Measurements from ENCODE around the gene PLXND1.
A peak's percentile ranks its signal among the peaks of the same experiment; 100 is the strongest.
"Not testable (repeated sequence)": the region's sequence is repeated elsewhere in the genome, so short reads cannot be mapped to it uniquely, and the experiment has no call there.

Gene PLXND1

GRCh38 chr3:129606636-129607390 is at the start of gene PLXND1:
Gene PLXND1 (minus strand): TSS chr3:129606676. CDS start chr3:129606639, 37 bp downstream.
- peak; percentile 62 for DNase-seq

DNA sequence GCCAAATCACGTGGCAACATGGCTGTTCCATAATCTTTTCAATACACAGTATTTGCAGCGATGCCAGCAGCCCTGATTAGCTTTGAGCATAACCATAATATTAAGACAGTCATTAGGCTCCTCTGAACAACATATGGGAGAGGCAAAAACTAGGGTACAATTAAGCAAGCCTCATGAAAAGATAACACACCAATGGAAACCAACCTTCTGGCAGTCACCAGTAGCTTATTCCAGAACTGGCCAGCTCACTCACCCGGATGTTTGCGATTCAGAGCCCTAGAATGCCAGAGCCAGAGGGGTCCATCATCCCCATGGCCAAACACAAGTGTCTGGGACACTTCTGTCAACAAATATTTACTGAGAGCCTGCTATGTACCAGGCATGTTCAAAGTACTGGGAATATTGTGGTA is 48.8 kb upstream of the PLXND1 start:
- DNase-seq = no peak

DNA sequence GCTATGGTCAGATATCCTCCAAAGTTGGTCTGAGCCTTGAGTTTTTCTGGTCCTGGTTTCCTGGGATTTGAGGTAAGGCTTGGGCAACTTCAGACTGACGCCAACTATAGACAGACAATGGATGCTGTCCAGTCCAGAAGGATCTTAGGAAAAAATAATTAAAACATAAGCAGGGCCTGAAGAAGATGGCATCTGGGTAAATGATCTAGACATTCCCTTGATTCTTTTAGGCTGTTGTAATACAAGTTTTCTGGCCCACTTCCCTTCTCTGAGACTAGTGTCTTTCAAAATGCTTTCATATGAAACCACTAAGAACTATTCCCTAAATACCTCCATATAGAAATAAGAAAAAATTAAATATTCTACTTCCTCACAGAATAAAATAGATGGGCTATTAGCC is 47.7 kb upstream of the PLXND1 start:
- no peak for DNase-seq

- DNase-seq = no peak
These were observed 46.5 kb upstream of the PLXND1 start for GRCh38 chr3:129653019-129653418.

DNA sequence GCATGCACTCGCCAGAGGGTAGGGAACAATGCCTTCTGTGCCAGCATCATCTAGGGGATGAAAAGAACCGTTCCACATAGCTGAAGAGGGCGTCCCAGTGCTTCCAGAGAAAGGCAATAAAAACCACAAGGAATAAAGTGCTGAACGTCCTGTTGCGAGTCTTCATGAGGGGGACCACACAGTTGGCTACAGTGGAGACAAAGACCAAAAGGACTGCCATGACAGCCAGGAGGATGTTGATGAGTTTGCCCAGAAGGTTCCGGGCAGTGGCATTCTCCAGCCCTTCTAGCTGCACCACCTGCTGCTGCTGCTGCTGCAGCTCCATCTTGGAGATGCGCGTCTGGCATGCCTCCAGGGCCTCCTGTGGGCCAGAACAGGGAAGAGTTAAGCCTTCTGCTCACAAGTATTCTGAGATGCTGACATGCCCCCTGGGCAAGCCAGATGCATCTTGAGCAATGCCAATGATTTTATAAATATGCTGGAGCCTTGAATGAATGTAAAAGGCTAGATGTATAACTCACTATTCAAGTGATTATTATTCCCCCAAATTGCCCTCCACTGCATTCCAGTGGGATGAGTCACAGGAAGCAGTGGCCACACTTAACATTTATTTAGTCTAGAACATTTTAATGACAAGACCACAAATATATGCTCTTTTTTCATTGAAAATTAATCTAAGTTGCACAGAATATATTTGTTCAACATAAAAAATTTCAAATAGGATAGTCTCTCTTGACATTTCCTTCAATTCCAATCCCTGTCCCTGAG is 45.1 kb upstream of the PLXND1 start:
- peak; percentile 53 for DNase-seq

- peak; percentile 61 for DNase-seq
These were observed 43.9 kb upstream of the PLXND1 start for GRCh38 chr3:129650256-129650872.

DNA sequence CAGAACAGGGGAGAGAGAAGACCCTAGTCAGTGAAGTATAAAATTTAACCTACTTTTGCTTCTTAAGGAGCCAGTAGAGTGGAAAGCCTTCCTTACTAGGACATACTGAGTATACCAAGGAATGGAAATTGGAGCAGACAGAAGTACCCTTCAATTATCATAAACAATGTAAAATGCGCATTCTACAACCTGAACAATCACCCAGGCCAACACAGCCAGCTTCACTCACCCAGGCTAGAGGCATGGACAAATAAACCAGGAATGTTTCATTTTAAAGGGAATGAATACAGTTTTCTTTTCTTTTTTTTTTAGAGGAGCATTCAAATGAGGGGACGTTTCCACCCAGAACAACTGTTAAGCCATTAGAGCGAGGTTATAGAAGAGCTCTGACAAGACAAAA is 41.9 kb upstream of the PLXND1 start:
- no peak for DNase-seq

- DNase-seq = no peak
These were observed 38.8 kb upstream of the PLXND1 start for GRCh38 chr3:129645286-129645685.

GRCh38 chr3:129644836-129645235 is 38.4 kb upstream of the PLXND1 start:
- no peak for DNase-seq

- not testable (repeated sequence) for DNase-seq
These were observed 35.2 kb upstream of the PLXND1 start for GRCh38 chr3:129641567-129642260.

- DNase-seq = not testable (repeated sequence)
These were observed 34.5 kb upstream of the PLXND1 start for GRCh38 chr3:129640985-129641384.

DNA sequence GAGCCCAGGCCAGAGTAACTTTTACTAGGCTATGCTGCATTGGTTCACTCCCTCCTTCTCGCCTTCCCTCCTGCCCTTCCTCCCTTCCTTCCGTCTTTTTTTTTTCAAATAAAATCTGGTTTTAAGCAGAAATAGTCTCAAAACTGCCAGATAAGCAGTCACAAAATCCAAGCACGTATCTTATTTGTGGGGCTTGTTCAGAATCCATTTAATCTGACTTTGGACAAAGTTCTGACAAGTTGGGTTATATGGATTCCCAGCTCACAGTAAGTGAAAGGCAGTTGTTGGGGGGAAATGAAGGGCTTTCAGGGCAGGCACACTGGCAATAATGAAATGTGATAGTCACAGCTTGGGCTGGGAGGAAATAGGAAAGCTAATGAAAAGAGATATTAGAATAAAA is 32.0 kb upstream of the PLXND1 start:
- no peak for DNase-seq

GRCh38 chr3:129636082-129636481 is 29.6 kb upstream of the PLXND1 start:
- DNase-seq = no peak

- no peak for DNase-seq
These were observed 29.2 kb upstream of the PLXND1 start for GRCh38 chr3:129635656-129636055.

DNA sequence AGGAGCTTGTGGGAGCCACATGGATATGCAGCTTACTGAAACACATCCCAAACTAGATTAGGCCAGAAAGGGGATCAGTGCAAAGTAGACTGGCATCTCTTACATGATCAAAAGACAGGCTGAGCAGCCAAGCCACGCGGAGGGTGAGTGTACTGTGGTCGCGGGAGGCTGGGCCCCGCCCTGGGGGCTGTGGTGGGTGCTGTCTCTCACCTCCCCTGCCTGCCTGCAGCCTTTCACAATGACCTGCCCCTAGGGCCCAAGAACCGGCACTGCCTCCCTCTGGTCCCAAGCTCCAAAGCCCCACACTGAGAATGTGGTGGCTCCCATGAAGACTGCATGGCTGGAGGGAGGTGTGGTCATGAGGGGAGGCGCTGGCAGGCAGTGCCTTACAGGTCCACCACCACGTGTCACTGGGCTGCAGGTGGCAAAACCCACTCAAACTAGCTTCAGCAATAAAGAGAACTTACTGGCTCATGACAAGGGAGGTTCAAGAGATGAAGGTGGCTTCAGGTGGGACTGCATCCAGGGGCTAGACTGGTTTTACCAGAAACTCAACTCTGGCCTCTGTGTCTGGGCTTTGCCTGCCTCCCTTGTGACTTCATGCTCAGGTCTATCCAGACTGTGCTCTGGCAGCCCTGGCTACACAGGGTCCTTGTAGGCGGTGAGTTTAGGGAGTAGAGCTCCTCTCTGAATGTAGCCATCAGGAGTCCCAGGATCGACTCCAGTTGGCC is 27.4 kb upstream of the PLXND1 start:
- no peak for DNase-seq

- no peak for DNase-seq
These were observed 26.5 kb upstream of the PLXND1 start for GRCh38 chr3:129632977-129633376.

- no peak for DNase-seq
These were observed 26.1 kb upstream of the PLXND1 start for GRCh38 chr3:129632556-129632955.

DNA sequence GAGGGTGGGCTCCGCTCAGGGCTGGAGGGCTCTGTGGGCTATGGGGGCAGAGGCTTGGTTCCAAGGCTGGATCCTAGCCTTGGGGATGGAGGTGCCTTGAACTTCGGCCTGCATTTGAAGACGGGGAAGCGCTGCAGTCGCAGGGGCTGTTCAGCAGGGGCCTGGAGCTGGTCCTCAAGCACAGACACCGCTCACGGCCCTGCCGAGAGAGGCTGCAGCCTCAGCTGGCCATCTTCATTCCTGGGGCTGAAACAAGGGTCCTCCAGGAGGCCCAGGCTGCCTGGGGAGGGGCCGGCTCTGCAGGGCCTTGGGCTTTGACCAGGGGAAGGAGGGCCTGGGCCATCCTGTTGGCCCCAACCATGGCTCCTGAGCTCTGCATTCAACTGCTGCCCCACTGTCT is 25.6 kb upstream of the PLXND1 start:
- DNase-seq = no peak

DNA sequence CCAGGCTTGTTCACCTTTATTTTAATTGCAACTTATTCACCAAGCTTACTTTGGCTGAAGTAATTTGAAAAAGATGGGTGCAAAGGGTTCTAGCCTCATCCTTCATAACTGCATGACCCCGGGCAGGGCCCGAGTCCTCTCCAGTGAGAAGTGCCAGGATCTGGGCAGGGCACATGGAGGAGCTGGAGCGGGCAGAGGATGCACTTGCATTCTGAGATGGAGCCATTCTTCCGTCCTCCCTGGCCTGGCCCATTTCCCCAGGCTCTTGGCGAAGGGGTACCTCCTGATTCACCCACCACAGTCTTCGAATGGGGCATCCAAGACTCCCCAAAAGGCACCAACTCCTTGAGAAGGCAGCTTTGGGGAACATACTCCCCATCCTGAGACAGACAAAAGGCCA is 22.5 kb upstream of the PLXND1 start:
- DNase-seq = no peak

GRCh38 chr3:129628169-129628522 is 21.7 kb upstream of the PLXND1 start:
- DNase-seq = no peak

DNA sequence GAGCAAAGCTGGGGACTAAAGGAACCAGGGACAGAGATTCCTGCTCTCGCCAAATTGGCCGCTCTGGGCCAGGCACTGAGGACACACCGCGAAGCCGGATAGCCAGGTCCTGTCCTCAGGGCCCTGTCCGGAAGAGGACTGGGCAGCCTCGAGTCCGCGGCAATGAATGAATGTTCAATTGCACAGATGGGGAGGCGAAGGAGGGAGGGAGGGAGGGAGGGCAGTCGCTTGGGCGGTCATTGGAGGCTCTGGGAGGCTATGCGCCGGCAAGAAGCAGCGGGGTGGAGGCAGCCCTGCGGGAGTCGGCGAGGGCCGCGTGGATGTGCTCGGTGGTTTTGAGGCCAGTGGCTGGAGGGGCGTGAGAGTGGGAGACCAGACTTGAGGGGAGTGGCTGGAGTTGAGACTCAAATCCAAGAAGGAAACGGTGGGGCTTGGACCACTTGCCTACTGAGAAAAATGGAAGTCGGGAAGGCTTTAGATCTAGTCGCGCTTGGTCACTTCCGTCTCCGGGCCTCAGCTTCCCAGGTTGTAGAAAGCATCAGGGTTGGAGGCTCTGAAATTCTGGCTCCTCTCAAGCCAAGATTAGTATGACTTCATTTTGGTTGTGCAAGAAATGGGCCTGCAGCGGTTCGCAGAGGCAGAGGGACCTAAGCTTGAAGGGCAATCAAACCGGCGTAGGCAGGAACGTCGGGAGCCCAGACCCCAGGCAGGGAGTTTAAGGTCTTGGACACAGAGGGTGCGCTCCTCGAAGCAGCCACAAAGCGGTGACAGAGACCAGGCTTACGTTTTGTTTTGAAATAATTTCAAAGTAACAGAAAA is 21.1 kb upstream of the PLXND1 start:
- peak; percentile 87 for DNase-seq
